ENCODE measurements around the gene ERG.

Gene ERG

GRCh38 chr21:38474796-38475195, 23.5 kb downstream of the ERG start:
- no peaks in the 10 kb centered on the region; the same call in 1 of the 2 replicates for H3K27me3 ChIP-seq (replicated peaks; ENCODE audit: control insufficient read depth, insufficient read depth, low read length)
- TF ChIP-seq CTCF (IDR thresholded peaks at IDR 0.05; ENCODE audit: insufficient read depth, low read length, poor library complexity, severe bottlenecking) = no peak
- no peak overlapping the region for H3K4me3 ChIP-seq (replicated peaks; ENCODE audit: low read depth, low read length)
- DNase-seq (ENCODE audit: extremely low read depth, insufficient read length) = no peak
- H3K36me3 ChIP-seq (ENCODE audit: control insufficient read depth, insufficient read depth, low read length) = no peaks in the 10 kb centered on the region

GRCh38 chr21:38474124-38474523, 24.2 kb downstream of the ERG start:
- DNase-seq (ENCODE audit: extremely low read depth, insufficient read length) = no peak
- no peaks in the 10 kb centered on the region; the same call in 1 of the 2 replicates for H3K27me3 ChIP-seq (replicated peaks; ENCODE audit: control insufficient read depth, insufficient read depth, low read length)
- no peaks in the 10 kb centered on the region for H3K36me3 ChIP-seq (ENCODE audit: control insufficient read depth, insufficient read depth, low read length)
- TF ChIP-seq CTCF (IDR thresholded peaks at IDR 0.05; ENCODE audit: insufficient read depth, low read length, poor library complexity, severe bottlenecking) = no peak
- no peak overlapping the region for H3K4me3 ChIP-seq (replicated peaks; ENCODE audit: low read depth, low read length)

- TF ChIP-seq CTCF (IDR thresholded peaks at IDR 0.05; ENCODE audit: insufficient read depth, low read length, poor library complexity, severe bottlenecking) = no peak
- H3K36me3 ChIP-seq (ENCODE audit: control insufficient read depth, insufficient read depth, low read length) = no peaks in the 10 kb centered on the region
- H3K27me3 ChIP-seq (replicated peaks; ENCODE audit: control insufficient read depth, insufficient read depth, low read length) = no peaks in the 10 kb centered on the region; the same call in 1 of the 2 replicates
- DNase-seq (ENCODE audit: extremely low read depth, insufficient read length) = no peak
- no peak overlapping the region for H3K4me3 ChIP-seq (replicated peaks; ENCODE audit: low read depth, low read length)
Observed at GRCh38 chr21:38472412-38473108, 25.7 kb downstream of the ERG start.

GRCh38 chr21:38471766-38472165, 26.5 kb downstream of the ERG start:
- Histone ChIP-seq H3K4me3 (replicated peaks; ENCODE audit: low read depth, low read length) (no peak overlapping the region), H3K36me3 (ENCODE audit: control insufficient read depth, insufficient read depth, low read length) (no peaks in the 10 kb centered on the region), H3K27me3 (replicated peaks; ENCODE audit: control insufficient read depth, insufficient read depth, low read length) (no peaks in the 10 kb centered on the region; the same call in 1 of the 2 replicates)
- no peak for TF ChIP-seq CTCF (IDR thresholded peaks at IDR 0.05; ENCODE audit: insufficient read depth, low read length, poor library complexity, severe bottlenecking)
- DNase-seq (ENCODE audit: extremely low read depth, insufficient read length) = no peak

- Histone ChIP-seq H3K36me3 (ENCODE audit: control insufficient read depth, insufficient read depth, low read length) (no peaks in the 10 kb centered on the region), H3K4me3 (replicated peaks; ENCODE audit: low read depth, low read length) (no peak overlapping the region), H3K27me3 (replicated peaks; ENCODE audit: control insufficient read depth, insufficient read depth, low read length) (no peaks in the 10 kb centered on the region; the same call in 1 of the 2 replicates)
- no peak for TF ChIP-seq CTCF (IDR thresholded peaks at IDR 0.05; ENCODE audit: insufficient read depth, low read length, poor library complexity, severe bottlenecking)
- no peak for DNase-seq (ENCODE audit: extremely low read depth, insufficient read length)
Observed at GRCh38 chr21:38470755-38471154, 27.5 kb downstream of the ERG start.

All from GM06990 (cell line).